CD8-positive, alpha-beta memory T cell (primary cell): ENCODE data around the gene KCNN4. TPM values are rescaled to one million over a fixed set of nuclear protein-coding genes. Genes with fewer than 3 reads are reported as not detected.

Experiments
- CTCF ChIA-PET: fragments of 350-600 bp; sonication (Branson Sonifier 250); formaldehyde crosslinking; loops from one replicate; lab custom pipeline; 2021; ENCODE audit warnings: antibody characterized with exemption; lab: Charles Lee
- POLR2A ChIA-PET: fragments of 350-600 bp; sonication (Branson Sonifier 250); formaldehyde crosslinking; loops from one replicate; lab custom pipeline; 2021; ENCODE audit warnings: antibody characterized with exemption; lab: Charles Lee
- DNase-seq, 5 donors: peaks; one replicate each; pipeline versions ENCODE4 v3.0.0 to v3.0.0-alpha.2; 2020 to 2022; ENCODE audit warnings: mixed read lengths in 1 of 5
- H3K27ac ChIP-seq: one replicate; pipeline ENCODE4 v1.7.0; 2013; ENCODE audit warnings: low read depth, mild to moderate bottlenecking, low read length, moderate library complexity
- H3K27me3 ChIP-seq: 2 replicates; pipeline ENCODE4 v1.7.0; 2013; ENCODE audit warnings: low read length, mild to moderate bottlenecking; ENCODE audit not compliant: insufficient read depth, poor library complexity, severe bottlenecking
- H3K36me3 ChIP-seq: 2 replicates; pipeline ENCODE4 v1.7.0; 2013; ENCODE audit warnings: mild to moderate bottlenecking, low read length, moderate library complexity; ENCODE audit not compliant: insufficient read depth
- H3K4me1 ChIP-seq: 2 replicates; pipeline ENCODE4 v1.7.0; 2013; ENCODE audit warnings: mild to moderate bottlenecking, low read length, moderate library complexity; ENCODE audit not compliant: insufficient read depth
- H3K4me3 ChIP-seq: 2 replicates; pipeline ENCODE4 v1.7.0; 2013; ENCODE audit warnings: mild to moderate bottlenecking, low read length
- H3K9me3 ChIP-seq: 2 replicates; pipeline ENCODE4 v1.7.0; 2013; ENCODE audit warnings: mild to moderate bottlenecking, low read length
- H3K27ac Mint-ChIP-seq, 8 donors: one replicate each; pipeline ENCODE4 v1.8.0; 2020 to 2021; ENCODE audit warnings: mixed read lengths in 8 of 8, mild to moderate bottlenecking in 6 of 8, inconsistent platforms in 3 of 8, moderate library complexity in 3 of 8
- H3K27me3 Mint-ChIP-seq, 2 donors: one replicate each; pipeline ENCODE4 v1.8.0; 2020 to 2021; ENCODE audit warnings: mixed read lengths in 2 of 2, mild to moderate bottlenecking in 1 of 2, moderate library complexity in 1 of 2
- H3K36me3 Mint-ChIP-seq, 3 donors: one replicate each; pipeline ENCODE4 v1.8.0; 2020 to 2021; ENCODE audit warnings: mixed read lengths in 3 of 3, inconsistent platforms in 1 of 3, mild to moderate bottlenecking in 1 of 3
- H3K4me1 Mint-ChIP-seq, 3 donors: one replicate each; pipeline ENCODE4 v1.8.0; 2020 to 2021; ENCODE audit warnings: mixed read lengths in 3 of 3, inconsistent platforms in 1 of 3, mild to moderate bottlenecking in 1 of 3
- H3K4me3 Mint-ChIP-seq, 7 donors: one replicate each; pipeline ENCODE4 v1.8.0; 2020 to 2021; ENCODE audit warnings: mixed read lengths in 7 of 7, mild to moderate bottlenecking in 6 of 7, moderate library complexity in 4 of 7, inconsistent platforms in 2 of 7
- H3K9me3 Mint-ChIP-seq, 5 donors: one replicate each; pipeline ENCODE4 v1.8.0; 2020 to 2022; ENCODE audit warnings: mixed read lengths in 5 of 5, mild to moderate bottlenecking in 3 of 5, moderate library complexity in 2 of 5, inconsistent platforms in 1 of 5
- polyA plus RNA-seq: library from polyadenylated mRNA; unstranded; fragments of 300-500 nt; fragmentation: Illumina TruSeq; gene quantifications from one replicate; pipeline ENCODE4 v1.2.3, GENCODE V29; 2021
- total RNA-seq, 2 experiments: library from RNA; stranded (reverse); gene quantifications; one replicate each; pipeline ENCODE4 v1.2.3, GENCODE V29; 2021

The KCNN4 gene
- total and polyA plus RNA-seq, 3 experiments from 2014 or later = 8.3 to 97.6 (median 93.8) TPM

DNA sequence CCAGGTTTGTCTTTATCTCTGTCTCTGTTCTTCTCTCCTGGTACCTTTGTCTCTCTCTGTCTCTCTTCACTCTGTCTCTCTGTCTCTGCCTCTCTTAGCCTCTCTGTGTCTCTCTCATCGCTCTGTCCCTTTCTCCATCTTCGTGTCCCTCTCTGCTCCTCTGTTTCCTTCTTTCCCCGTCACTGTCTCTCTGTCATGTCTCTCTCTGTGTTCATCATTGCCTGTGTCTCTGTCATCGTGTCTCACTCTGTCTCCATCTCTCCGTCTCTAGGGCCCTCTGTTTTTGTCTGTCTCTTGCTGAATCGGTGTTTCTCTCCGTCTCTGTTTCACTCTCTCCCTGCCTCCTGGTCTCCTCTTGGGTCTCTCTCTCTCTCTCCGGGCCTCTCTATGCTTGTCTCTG lies 2.9 kb upstream of the KCNN4 start:
- Histone ChIP-seq H3K4me3 (peak overlapping the region; percentile 9), H3K27ac (peak overlapping the region; percentile 54), H3K36me3 (no peaks in the 10 kb centered on the region), H3K9me3 (no peaks in the 10 kb centered on the region), H3K4me1 (peaks cover 46% of the 10 kb centered on the region), H3K27me3 (no peaks in the 10 kb centered on the region)
- Mint-ChIP-seq H3K4me1 (peaks cover 48 to 60% (median 57%) of the 10 kb centered on the region in 3 donors), H3K27me3 (peaks cover under 1 to 4% of the 10 kb centered on the region in 2 donors), H3K4me3 (peak overlapping the region in 5 of 7 donors; percentile 23 to 93 (median 67)), H3K27ac (peak overlapping the region; percentile 43 to 95 (median 78)), H3K36me3 (no peaks in the 10 kb centered on the region), H3K9me3 (no peaks in the 10 kb centered on the region)
- ChIA-PET CTCF (interaction anchor here (2.1 kb wide), 1 partner anchor 18 kb away, joined by 10 read pairs; no protein-coding TSS in a partner anchor), POLR2A (no interaction called here)
- DNase-seq = no peak

DNA sequence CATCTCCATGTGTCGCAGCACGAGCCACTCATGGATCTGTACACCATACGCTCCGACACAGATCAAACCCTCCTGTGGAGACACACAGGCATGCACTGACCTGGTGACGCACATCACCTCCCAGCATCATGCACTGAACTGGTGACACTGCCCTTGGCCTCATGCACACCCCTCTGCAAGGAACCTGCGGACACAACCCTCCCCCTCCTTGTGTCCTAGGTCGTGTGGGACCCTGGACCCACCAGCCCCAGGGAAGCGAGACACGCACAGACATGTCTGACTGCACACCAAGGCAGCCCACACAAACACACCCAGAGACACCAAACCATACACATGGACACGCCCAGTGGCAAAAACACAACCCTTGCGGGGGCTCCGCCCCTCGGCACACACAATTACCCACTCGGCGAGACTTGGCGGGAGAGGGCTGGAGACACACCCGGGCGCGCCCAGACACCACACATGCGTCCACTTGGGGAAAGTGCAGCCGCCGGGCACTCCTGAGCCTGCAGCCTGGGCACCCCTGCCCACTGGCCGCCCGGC lies 2.0 kb upstream of the KCNN4 start:
- Mint-ChIP-seq H3K4me1 (peaks cover 57 to 69% (median 66%) of the 10 kb centered on the region in 3 donors), H3K9me3 (no peaks in the 10 kb centered on the region), H3K4me3 (peak overlapping the region; percentile 23 to 93 (median 79)), H3K36me3 (no peaks in the 10 kb centered on the region), H3K27ac (peak overlapping the region in 7 of 8 donors; percentile 19 to 94 (median 72)), H3K27me3 (peaks cover 0 to 3% of the 10 kb centered on the region in 2 donors)
- H3K9me3 ChIP-seq = no peaks in the 10 kb centered on the region
- ChIA-PET POLR2A (no interaction called here), CTCF (interaction anchor here (1.0 to 3.2 kb wide), 3 partner anchors 18 to 114 kb away, joined by 3 to 12 read pairs (median 5); no protein-coding TSS in a partner anchor)
- peak in 3 of 5 donors; percentile 31 to 57 (median 42) for DNase-seq
- H3K36me3 ChIP-seq = no peaks in the 10 kb centered on the region
- no peaks in the 10 kb centered on the region for H3K27me3 ChIP-seq
- H3K4me1 ChIP-seq = peaks cover 53% of the 10 kb centered on the region
- no peak overlapping the region for H3K27ac ChIP-seq
- H3K4me3 ChIP-seq = no peak overlapping the region

DNA sequence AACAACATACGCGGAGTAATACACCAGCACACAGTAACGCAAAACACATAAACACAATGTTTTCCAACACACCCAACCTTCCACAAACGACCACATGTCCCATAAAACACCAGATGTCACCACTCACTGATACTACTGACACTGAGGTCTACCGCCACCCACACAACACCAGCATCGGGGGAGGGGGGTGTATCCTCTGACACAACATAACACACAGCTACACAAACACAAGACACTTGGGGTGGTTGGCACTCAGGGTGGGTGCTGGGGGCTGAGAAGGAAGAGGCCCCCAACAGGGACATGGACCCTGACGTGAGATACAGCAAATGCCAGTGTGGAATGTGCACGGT lies 1.5 kb upstream of the KCNN4 start:
- H3K4me3 ChIP-seq = no peak overlapping the region

DNA sequence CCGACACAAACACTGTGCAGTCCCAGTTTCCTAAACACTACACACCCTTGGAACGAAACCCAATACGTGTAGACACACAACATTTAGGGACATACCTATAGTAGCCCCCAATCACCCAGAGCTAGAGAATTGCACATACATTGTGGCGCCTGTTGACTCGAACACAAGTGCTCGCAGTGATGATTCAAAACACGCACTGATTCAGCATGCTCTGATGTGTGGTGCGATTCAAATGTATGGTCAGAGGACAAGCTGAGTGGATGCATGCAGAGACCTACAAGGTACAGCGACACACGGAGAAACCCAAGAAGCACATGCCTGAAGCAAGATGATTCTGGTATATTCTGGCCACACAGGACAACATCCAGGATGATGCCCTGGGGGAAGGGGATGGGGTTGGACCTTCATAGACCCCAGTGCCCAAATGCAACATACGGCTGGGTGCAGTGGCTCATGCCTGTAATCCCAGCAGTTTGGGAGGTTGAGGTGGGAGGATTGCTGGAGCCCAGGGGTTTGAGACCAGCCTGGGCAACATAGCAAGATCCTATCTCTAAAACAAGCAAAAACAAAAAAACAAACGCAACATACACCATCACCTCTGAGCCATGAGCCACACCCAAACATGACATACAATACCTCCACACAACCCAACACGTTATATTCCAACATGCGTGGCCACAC lies 997 bp upstream of the KCNN4 start:
- H3K4me1 Mint-ChIP-seq = peaks cover 65 to 78% (median 75%) of the 10 kb centered on the region in 3 donors
- H3K27me3 Mint-ChIP-seq = peaks cover 0 to 3% of the 10 kb centered on the region in 2 donors
- H3K4me3 Mint-ChIP-seq = peak overlapping the region; percentile 71 to 93 (median 83)
- H3K9me3 Mint-ChIP-seq = no peaks in the 10 kb centered on the region
- H3K9me3 ChIP-seq = no peaks in the 10 kb centered on the region
- peak overlapping the region; percentile 79 for H3K27ac ChIP-seq
- no peak for DNase-seq
- no peaks in the 10 kb centered on the region for H3K27me3 ChIP-seq
- no peaks in the 10 kb centered on the region for H3K36me3 Mint-ChIP-seq
- no peaks in the 10 kb centered on the region for H3K36me3 ChIP-seq
- peak overlapping the region; percentile 72 to 98 (median 90) for H3K27ac Mint-ChIP-seq
- peaks cover 63% of the 10 kb centered on the region for H3K4me1 ChIP-seq
- ChIA-PET CTCF (interaction anchor here (1.0 to 3.2 kb wide), 3 partner anchors 17 to 113 kb away, joined by 3 to 12 read pairs (median 5); no protein-coding TSS in a partner anchor), POLR2A (no interaction called here)
- no peak overlapping the region for H3K4me3 ChIP-seq

More for the DNA sequence above, 1.5 kb upstream of the KCNN4 start:
- H3K4me3 Mint-ChIP-seq = peak overlapping the region; percentile 23 to 93 (median 79)
- DNase-seq = no peak
- POLR2A ChIA-PET = no interaction called here
- CTCF ChIA-PET = interaction anchor here (1.0 to 3.2 kb wide), 3 partner anchors 17 to 113 kb away, joined by 3 to 12 read pairs (median 5); no protein-coding TSS in a partner anchor
- Histone ChIP-seq H3K36me3 (no peaks in the 10 kb centered on the region), H3K27me3 (no peaks in the 10 kb centered on the region), H3K9me3 (no peaks in the 10 kb centered on the region), H3K4me1 (peaks cover 58% of the 10 kb centered on the region), H3K27ac (no peak overlapping the region)
- H3K27me3 Mint-ChIP-seq = peaks cover 0 to 3% of the 10 kb centered on the region in 2 donors
- H3K9me3 Mint-ChIP-seq = no peaks in the 10 kb centered on the region
- no peaks in the 10 kb centered on the region for H3K36me3 Mint-ChIP-seq
- peaks cover 62 to 73% (median 70%) of the 10 kb centered on the region in 3 donors for H3K4me1 Mint-ChIP-seq
- peak overlapping the region in 7 of 8 donors; percentile 13 to 94 (median 72) for H3K27ac Mint-ChIP-seq

DNA sequence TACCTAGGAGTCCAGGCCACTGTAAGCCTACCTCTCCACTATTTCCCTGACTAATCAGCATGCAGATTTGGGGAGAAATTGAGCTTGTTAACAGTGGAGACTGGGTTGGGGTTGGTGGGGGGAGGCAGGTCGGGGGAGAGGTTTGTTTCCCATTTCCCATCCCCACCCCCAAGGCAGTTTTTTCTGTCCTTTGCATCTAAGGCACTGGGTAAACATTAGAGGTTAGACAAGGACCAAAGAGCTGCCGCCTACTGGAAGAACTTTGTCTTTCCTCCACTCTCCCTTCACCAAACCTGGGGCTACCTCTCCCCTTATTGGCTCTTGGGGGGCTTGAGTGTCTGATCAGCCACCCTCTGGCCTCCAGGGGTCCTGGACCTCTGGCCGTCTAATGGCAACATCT lies 953 bp downstream of the KCNN4 start:
- POLR2A ChIA-PET = interaction anchor here (0.7 to 1.6 kb wide), 2 partner anchors 12 to 25 kb away, joined by 3 to 5 read pairs; partner anchors contain the start of gene SMG9
- H3K4me1 ChIP-seq = peaks cover 72% of the 10 kb centered on the region
- H3K9me3 ChIP-seq = no peaks in the 10 kb centered on the region
- no peaks in the 10 kb centered on the region for H3K36me3 ChIP-seq
- peak overlapping the region; percentile 79 for H3K27ac ChIP-seq
- no peaks in the 10 kb centered on the region for H3K27me3 ChIP-seq
- Mint-ChIP-seq H3K27me3 (peaks cover 0 to 3% of the 10 kb centered on the region in 2 donors), H3K9me3 (no peaks in the 10 kb centered on the region), H3K4me3 (peak overlapping the region; percentile 49 to 93 (median 76)), H3K4me1 (peaks cover 62 to 86% (median 73%) of the 10 kb centered on the region in 3 donors), H3K27ac (peak overlapping the region; percentile 51 to 98 (median 78)), H3K36me3 (no peaks in the 10 kb centered on the region)
- H3K4me3 ChIP-seq = peak overlapping the region; percentile 65
- CTCF ChIA-PET = interaction anchor here (3.2 to 4.6 kb wide), 2 partner anchors 14 to 34 kb away, joined by 12 to 23 read pairs; no protein-coding TSS in a partner anchor
- no peak for DNase-seq

DNA sequence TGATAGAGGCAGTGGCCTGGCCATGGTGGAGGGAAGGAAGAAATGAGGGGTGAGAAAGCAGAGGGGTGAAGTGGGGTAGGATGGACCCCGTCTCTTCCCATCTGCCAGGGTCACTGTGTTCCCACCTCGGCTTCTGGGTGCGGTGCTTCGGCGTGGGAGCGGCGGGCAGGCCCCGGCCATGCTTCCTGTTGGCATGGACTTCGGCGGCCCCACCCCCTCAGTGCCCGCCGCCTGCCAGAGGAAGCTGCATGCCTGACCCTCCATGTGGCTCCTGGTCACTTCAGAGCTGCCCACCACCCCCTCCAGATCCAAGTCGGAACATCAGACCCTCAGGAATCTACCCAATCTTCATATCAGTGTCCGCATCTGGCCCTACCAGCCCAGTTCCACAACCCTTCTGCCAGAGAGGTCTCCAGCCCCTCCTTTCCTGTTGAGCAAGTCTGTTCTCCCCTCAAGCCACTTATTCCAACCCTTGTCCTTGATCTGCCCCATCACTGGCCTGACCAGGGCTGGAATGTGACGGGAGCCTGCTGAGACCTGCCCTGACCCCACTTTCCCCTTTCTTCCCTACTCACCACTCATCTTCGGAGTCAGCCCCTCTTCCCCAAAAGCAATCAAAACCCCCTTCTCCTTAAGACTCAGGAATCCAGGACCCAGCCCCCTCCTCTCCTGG lies 1.5 kb downstream of the KCNN4 start:
- peaks cover 67% of the 10 kb centered on the region for H3K4me1 ChIP-seq
- Mint-ChIP-seq H3K36me3 (no peaks in the 10 kb centered on the region), H3K27me3 (peaks cover 0 to 3% of the 10 kb centered on the region in 2 donors)

DNA sequence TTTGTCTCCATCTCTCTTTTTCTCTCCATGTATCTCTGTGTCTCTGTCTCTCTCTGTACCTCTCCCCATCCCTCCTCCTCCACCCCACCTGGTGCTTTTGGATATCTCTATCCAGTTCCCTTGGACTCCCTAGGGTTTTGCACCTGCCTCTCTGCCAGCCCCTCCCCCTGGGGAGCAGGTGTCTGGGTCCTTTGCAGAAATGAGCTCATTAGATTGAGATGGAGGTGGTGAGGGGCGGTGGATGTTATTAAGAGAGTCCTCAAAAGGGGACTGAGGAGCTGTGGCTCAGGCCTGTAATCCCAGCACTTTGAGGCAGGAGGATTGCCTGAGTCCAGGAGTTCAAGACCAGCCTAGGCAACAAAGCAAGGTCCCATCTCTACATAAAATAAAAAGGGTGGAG lies 2.1 kb downstream of the KCNN4 start:
- H3K4me1 ChIP-seq = peaks cover 61% of the 10 kb centered on the region
- no peaks in the 10 kb centered on the region for H3K27me3 ChIP-seq
- no peaks in the 10 kb centered on the region for H3K9me3 ChIP-seq
- peak overlapping the region; percentile 79 for H3K27ac ChIP-seq
- Mint-ChIP-seq H3K36me3 (peaks cover 0 to 2% (median 0%) of the 10 kb centered on the region in 3 donors), H3K4me3 (peak overlapping the region; percentile 19 to 93 (median 59)), H3K4me1 (peaks cover 53 to 74% (median 62%) of the 10 kb centered on the region in 3 donors), H3K27me3 (peaks cover 0 to 3% of the 10 kb centered on the region in 2 donors), H3K9me3 (no peaks in the 10 kb centered on the region), H3K27ac (peak overlapping the region; percentile 45 to 95 (median 90))
- ChIA-PET POLR2A (interaction anchor here (0.5 to 2.5 kb wide), 3 partner anchors 23 to 1287 kb away, joined by 6 to 7 read pairs (median 7); partner anchors contain the start of gene SMG9), CTCF (interaction anchor here (1.1 to 4.6 kb wide), 4 partner anchors 10 to 33 kb away, joined by 3 to 23 read pairs (median 11); no protein-coding TSS in a partner anchor)
- H3K4me3 ChIP-seq = no peak overlapping the region
- no peak for DNase-seq
- no peaks in the 10 kb centered on the region for H3K36me3 ChIP-seq

More for the DNA sequence above, 1.5 kb downstream of the KCNN4 start:
- no peaks in the 10 kb centered on the region for H3K9me3 Mint-ChIP-seq
- peak overlapping the region; percentile 49 to 93 (median 76) for H3K4me3 Mint-ChIP-seq
- CTCF ChIA-PET = interaction anchor here (2.7 to 4.6 kb wide), 4 partner anchors 13 to 34 kb away, joined by 9 to 23 read pairs (median 12); no protein-coding TSS in a partner anchor
- H3K27ac Mint-ChIP-seq = peak overlapping the region; percentile 51 to 98 (median 85)
- Histone ChIP-seq H3K9me3 (no peaks in the 10 kb centered on the region), H3K27ac (peak overlapping the region; percentile 79), H3K4me3 (peak overlapping the region; percentile 65), H3K27me3 (no peaks in the 10 kb centered on the region), H3K36me3 (no peaks in the 10 kb centered on the region)
- H3K4me1 Mint-ChIP-seq = peaks cover 59 to 80% (median 68%) of the 10 kb centered on the region in 3 donors
- no peak for DNase-seq
- POLR2A ChIA-PET = interaction anchor here (0.5 to 1.6 kb wide), 4 partner anchors 12 to 1286 kb away, joined by 3 to 7 read pairs (median 6); partner anchors contain the start of gene SMG9
